Femur (tissue), 1 donor: ENCODE data around the gene FPGS.
A peak's percentile ranks its signal among the peaks of the same experiment; 100 is the strongest.
"Not testable (repeated sequence)": the region's sequence is repeated elsewhere in the genome, so short reads cannot be mapped to it uniquely, and the experiment has no call there.

Source experiments
- DNase-seq: peaks from one replicate; pipeline ENCODE4 v3.0.0-alpha.2; 2017

FPGS gene

DNA sequence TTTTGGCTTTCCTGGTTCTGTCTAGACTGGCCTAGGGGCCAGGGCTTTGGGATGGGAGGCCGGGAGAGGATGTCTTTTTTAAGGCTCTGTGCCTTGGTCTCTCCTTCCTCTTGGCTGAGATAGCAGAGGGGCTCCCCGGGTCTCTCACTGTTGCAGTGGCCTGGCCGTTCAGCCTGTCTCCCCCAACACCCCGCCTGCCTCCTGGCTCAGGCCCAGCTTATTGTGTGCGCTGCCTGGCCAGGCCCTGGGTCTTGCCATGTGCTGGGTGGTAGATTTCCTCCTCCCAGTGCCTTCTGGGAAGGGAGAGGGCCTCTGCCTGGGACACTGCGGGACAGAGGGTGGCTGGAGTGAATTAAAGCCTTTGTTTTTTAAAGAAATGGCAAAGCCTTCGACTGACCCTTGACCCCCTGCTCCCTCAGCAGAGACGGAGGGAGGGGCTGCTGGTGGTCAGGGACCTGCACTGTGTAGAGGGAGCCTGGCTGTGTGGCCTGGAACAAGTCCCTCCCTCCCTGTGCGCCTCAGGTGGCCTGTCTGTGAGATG, 11.1 kb downstream of the FPGS start:
- no peak for DNase-seq

DNA sequence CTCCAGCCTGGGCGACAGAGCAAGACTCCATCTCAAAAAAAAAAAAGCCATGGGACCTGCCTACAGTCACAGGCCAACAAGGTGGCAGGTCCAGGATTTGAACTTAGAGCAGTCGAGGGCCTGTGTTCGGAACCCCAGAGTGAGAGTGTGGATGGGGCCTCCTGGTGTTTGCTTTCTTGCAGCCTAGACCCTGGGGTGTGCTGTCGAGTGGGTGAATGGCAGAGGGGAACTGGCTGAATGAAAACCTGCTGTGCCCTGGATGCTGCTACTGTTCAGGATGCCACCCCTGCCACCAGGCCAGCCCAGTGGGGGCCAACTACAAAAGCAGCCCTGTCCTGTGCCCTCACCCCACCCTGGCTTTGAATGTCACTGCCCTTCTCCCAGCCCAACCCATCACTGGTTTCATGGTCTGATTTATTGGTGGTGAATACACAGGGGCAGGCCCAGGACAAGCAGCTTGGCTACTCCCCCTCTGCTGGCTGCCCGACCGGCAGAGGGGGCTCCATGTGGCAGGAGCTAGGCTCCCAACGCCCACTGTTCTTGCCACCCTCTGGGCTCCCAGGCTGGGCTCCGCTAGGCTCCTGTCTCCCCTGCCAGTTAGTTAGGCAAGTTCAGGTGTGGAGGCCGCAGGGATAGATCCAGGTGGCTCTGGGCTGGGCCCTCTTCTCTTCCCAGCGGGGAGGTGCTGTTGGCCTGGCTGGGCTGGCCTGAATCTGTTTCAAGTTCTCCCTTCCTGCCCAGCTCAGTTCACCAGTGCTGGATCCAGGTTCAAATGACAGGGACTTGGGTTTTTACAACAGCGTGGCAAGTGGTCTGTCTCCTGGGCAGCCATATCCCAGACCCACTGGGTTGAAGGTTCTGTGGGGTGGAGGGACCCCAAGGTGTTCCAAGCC, 12.2 kb downstream of the FPGS start:
- DNase-seq = no peak

DNA sequence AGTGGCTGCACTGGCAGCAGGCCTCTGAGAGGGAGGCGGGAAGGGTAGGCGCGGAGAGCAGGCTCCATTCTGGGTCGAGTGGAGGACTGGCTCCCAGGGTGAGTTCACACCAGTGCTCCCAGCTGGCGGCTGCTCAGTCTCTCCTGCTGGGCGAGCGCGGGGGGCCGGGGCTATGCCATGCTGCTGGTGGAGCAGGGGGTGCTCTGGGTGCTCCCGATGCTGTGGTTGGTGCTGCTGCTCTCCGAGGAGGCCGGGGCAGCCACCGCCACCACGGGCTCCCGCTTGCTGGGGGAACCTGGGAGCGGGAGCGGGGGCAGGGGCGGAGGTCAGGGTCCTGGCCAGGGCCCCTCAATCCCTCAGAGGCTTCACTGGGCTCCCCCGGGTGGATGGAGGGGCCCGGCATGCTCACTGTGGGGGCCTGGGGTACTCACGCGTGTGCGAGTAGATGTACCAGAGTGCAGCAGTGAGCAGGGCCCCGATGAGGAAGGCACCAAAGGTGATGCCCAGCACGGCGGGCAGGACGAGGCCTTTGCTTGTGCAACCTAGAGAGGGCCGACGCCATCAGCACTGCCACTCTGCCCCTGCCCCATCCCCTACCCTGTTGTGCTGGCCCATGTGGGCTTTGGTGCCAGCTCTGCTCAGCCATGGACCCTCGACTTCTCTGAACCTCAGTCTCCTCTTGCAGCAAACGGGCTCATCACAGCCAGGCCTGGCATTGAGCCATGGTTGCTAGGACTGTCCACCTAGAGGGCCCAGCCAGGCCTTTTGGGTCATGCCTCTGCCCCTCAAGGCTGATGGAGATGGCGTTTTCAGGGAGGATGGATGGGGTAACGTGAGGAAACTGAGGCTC, 13.1 kb downstream of the FPGS start:
- DNase-seq = no peak

DNA sequence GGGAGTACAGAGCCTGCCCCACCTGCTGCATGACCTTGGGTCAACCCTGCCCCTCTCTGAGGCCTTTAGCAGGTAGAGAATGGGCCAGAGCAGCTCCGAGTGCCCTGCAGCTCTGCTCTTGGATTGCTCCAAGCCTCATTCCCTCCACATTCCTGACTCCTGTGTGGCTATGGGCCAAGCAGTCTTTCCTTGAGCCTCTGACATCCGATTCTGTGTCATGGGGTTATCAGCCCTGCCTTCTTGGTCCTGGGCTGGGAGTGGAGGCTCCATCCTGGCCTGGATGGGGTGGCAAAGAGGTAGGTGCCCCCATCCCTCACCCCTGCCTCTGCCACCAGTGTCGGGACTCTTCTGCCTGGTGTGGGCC, 13.7 kb downstream of the FPGS start:
- no peak for DNase-seq

DNA sequence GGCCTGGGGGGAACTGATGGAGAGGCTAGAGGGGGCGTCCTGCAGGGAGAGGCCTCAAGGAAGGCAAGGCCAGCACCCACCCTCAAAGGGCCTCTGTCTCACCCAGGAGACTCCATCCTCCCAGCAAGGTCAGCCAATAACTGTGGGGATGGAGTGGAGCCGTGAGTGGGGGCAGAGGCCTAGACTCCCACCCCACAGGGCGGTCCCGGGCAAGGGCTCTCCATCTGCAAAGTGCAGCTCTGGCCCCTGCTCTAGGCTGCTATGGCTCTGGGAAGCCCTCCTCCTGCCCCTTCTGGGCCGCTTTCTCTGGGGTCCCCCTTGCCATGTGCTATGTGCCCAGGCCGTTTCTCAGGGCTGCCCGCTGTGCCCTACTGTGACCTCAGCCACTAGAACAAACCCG, 14.0 kb downstream of the FPGS start:
- no peak for DNase-seq

DNA sequence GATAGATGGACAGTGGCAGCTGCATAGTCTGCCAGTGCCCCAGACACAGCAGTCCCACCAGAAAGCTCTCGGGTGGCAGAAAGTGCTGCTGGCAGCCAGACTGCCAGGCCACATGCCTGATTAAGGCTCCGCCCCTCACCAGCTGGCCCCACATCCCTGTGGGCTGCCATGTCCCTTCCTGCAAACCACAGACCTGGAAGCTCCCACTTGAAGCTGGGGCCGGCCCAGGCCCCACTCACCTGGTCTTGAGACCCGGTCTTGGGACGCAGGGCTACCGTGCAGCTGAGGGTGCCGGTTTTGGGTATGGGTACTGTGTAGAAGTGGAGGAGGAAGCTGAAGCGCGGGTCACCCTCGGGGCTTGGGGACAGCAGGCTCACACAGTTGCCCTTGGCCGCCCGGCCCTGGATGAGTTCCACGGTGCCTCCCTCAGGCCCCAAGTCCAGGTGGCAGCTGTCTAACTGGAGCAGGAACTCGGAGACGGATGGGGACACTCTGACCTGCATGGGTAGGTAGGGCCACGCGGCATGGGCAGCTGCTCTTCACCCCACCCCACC, 15.3 kb downstream of the FPGS start:
- DNase-seq = peak; percentile 77

DNA sequence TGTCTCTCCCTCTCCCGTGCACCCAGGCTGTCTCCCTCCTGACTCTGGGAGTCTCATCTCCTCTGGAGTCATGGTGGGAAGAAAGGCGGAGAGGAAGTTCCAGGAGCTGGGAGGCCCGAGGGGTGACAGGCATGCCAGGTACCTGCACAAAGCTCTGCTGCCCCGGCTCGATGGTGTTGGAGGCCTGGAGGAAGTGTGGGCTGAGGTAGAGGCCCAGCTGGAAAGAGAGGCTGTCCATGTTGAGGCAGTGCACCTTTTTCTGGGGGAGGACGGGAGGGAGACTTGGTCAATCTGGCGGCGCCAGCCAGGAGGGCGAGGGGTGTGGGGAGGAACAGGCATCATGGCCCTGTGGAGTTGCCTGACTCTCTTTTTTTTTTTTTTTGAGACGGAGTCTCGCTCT, 15.9 kb downstream of the FPGS start:
- no peak for DNase-seq

DNA sequence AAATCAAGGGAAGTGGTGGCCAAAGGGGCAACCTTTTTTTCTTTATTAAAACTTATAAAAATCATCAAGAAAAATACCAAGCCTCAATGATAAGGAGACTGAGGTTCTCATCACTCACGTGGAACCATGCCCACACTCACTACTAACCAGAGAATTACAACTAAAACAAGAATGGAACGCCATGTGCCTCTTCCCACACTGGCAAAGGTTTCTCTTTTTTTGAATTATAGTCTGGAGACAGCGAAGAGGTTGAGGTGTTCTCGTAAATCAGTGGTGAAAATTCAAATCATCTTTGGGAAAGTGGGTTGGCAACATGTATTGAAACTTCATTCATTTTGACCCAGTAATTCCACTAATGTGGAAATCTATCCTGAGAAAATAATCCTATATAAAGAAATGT, 19.4 kb downstream of the FPGS start:
- no peak for DNase-seq

DNA sequence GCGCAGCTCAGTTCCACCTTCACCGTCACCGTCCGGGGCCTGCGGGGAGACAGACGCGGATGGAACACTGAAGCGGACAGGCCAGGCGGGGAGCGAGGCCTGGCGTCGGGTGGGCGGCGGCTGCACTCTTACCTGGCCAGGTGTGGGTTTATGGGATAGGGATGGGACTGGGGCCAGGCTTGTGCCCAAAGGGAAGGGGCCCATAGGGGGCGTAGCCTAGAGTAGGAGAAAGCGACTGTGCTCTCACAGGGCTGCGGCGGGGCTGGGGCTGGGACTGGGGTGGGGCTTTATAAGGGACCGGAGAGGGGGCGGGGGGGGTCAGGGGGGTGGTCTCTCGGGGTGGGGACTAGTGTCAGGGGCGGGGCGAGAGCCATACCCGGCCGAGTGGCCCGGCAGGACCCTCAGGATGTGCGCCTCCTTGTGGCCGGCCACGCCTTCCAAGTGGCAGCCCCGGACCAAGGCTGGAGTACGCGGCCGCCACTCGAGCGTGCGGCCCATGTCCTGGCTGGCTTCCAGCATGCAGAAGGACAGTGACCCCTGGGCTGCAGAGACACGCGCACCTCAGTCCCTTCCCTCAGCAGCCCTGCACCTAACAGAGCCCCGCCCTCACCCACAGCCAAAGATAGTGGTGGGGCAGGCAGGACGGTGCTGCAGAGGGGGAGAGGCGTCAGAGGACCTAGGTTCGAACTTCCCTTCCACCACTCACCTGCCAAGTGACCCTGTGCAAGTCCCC, 22.8 kb downstream of the FPGS start:
- DNase-seq = peak; percentile 56

DNA sequence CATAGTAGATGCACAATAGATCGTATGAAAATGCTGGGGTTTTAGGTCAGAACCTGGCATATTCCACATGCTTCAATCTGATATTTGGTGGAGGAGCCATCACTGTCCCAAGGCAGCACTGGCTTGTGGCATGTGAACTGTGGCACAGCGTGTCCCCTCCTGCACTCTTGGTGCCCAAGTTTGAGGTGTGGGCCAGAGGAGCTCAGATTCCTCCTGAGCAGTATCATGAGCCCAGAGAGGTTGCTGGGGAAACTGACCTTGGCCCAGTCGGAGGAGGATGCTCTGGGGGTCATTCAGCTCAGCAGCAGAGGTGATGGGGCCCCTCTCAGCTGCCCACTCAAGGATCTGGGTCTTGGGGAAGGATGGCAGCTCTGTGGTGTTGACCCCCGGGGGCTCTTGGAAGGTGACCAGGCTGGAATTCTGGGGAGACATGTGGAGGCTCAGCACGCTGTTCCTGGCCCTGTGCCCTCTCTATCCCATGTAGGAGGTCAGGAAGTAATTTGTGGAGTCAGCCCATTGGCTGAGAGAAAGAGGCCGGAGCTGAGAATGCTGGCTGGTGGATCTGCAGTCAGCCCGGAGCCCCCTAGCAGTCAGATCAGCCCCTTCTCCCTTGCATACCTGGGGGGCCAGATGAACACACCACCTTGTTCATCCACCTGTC, 23.7 kb downstream of the FPGS start:
- peak; percentile 20 for DNase-seq

DNA sequence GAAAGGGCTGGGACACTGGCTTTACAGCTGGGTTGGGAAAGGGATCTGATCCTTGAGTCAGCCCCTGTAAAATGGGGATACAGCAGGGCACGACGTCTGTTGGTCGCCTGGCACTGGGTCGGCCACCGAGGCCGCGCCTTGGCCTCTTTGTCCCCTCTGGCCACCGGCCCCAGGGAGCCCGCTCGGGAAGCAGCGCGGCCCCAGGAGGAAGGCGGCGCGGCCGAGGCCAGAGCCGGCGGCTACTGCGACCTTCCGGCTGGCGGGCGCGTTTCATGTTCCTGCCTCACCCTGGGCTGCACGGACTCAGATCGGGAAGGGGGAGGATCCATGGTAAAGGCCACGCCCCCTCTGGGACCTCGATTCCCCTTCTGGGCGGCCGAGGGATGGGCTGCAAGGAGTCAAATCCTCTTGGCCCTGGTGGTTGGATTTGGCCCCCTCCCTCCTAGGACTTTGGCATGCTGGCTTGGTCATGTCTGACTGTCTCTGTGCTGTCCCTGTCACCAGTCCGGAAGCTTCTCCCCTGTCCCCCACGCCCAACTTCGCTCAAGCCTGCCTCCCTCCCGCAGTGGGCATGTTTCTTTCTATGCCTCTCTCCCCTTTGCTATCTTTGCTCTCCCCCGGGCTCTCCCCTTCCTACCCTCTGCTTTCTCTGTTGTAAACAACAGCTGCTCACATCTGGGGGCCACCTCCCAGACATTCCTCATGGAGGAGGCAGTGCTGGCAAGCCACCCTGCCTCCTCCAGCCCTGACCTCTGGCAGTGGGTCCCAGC, 25.8 kb downstream of the FPGS start:
- DNase-seq = peak; percentile 90

DNA sequence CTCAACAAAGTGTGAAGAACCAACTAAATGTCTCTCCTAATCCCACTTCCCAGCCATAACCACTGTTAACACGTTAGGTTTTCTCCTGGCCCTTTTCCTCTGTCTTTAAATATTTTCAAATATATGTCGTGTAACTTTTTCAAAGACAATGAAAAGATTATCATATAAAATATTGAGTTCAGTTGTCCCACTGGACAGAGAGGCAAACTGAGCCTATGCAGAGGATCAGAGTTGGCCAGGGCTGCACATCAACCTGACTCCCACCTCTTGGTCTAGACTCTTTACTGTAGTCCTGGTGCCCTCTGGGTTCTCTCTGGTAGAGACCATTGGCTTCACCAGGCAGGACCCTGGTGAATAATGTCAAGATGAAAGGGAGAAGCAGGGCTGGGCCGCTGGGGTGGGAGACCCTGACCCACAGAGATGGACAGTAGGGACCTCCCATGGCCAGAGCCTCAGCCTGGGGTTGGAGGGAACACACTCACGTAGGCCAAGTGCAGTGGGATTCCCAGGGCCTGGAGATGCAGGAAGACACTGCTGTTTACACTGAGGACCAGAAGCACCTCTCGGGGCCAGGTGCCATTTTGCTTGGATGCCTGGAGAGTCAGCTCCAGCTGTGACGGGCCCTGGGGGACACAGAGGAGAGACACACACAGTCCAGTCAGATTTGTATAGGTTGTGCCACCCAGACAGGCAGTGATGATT, 26.7 kb downstream of the FPGS start:
- DNase-seq = peak; percentile 13

DNA sequence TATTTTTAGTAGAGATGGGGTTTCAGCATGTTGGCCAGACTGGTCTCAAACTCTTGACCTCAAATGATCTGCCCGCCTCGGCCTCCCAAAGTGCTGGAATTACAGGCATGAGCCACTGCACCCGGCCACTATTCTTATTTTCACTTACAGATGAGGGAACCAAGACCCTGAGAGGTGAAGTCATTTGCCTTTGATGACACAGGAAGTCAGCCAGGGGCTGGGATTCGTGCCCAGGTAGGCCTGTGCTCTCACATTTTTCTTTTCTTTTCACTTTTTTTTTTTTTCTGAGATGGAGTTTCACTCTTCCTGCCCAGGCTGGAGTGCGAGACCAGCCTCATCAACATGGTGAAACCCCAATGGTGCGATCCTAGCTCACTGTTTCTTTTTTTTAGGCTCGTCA, 29.6 kb downstream of the FPGS start:
- DNase-seq = peak; percentile 34

DNA sequence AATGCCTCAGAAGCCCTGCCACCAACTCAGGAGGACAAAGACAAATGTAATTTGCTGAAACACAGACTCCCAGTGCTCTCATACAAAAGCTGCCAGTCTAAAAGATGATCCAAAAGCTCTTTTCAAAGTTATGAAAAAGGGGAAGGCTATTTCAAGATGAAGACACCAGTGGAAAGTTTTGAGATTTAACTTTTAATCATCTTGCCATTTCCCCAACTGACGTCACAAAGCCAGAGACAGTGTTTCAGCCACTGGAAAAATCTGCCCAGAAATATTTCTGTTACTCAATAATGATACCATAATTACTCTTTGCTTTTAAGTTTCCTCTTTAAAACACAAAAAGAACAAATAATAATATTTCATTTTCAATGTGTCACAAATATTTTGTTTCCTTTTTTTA, 30.9 kb downstream of the FPGS start:
- DNase-seq = peak; percentile 16

DNA sequence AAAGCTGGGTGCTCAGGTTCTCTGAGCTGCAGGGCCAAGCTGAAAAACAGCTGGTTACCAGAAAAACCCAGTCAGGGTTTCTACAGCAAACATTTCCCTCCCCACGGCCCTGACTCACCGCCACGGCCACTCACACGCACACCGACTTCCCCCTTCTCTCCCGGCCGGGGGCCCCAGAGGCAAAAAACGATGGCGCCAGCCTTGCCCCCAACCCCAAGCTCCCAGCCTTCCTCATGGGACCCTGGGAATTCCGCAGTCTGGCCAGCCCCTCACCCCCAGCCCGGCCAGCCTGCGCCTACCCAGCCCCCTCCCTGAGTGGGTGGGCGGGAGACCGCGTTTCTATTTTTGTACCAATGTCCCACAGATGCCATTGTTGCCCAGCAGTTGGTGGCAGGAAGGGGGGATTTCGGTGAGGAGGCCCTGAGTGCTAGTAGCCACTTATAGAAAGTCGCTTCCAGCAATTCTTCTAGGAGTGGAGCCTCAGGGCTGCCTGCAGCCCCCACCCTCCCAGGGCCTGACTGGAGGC, 33.4 kb downstream of the FPGS start:
- peak; percentile 69 for DNase-seq

DNA sequence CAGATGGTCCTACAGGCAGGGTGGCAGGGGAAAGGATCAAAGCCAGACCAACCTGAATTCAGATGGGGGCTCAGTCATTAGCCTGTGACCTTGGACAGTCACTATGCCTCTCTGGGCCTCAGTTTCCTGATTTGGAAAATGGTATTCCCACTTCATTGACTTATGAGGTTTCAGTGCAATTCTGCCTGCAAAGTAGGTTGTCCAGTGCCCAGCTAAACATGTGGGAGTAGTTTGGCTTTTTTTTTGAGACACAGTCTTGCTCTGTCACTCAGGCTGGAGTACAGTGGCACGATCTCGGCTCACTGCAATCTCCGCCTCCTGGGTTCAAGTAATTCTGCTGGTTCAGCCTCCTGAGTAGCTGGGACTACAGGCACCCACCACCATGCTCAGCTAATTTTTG, 33.9 kb downstream of the FPGS start:
- DNase-seq = not testable (repeated sequence)

DNA sequence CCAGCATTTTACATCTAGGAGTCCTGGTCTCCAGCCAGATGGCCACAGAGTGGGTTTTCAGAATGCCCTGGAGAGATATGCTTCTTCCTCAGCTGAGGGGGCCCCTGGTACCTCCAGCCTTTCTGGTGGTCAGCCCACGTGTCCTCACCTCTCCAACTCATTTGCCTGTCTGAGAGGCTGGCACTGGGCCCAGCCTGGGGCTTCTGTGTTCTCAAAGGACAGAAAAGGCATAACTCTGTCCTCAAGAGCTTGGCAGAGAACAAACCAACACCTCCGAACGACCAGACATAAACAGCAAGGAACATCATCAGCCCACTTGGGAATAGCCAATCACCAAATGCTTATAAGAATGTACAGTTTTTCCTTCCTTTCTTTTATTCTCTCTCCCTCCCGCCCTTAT, 34.7 kb downstream of the FPGS start:
- DNase-seq = no peak

DNA sequence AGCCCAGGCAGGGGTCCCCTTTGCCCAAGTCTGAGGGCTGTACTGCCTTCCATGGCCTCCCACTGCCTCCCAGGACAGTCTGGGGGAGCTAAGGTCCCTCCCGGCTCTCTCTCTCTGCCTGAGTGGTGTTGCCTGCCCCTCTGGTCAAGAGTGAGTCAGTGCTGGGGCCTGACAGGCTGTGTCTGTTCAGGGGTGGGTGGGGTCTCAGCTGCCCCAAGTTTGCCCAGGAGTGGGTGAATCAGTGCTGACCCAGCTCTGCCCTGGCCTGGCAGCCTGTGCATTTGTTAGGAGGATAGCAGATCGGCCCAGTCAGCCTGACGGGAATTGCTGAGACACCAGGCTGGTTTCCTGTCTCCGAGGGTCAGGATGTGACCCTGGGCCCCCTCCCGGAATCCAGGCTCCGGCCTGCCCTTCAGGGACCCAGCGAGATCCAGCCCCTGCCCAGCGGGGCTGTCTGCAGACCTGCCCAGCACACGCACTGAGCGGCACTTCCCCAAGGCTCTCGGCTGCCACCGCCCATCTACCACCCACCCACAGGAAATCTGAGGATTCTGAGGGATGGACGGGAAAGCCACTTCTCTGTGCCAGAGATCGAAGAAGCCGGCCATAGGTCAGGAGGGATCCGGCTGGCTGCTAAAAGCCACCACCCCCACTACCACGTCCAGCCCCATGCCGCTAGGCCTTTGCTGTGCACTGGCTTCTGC, 35.8 kb downstream of the FPGS start:
- DNase-seq = peak; percentile 77

DNA sequence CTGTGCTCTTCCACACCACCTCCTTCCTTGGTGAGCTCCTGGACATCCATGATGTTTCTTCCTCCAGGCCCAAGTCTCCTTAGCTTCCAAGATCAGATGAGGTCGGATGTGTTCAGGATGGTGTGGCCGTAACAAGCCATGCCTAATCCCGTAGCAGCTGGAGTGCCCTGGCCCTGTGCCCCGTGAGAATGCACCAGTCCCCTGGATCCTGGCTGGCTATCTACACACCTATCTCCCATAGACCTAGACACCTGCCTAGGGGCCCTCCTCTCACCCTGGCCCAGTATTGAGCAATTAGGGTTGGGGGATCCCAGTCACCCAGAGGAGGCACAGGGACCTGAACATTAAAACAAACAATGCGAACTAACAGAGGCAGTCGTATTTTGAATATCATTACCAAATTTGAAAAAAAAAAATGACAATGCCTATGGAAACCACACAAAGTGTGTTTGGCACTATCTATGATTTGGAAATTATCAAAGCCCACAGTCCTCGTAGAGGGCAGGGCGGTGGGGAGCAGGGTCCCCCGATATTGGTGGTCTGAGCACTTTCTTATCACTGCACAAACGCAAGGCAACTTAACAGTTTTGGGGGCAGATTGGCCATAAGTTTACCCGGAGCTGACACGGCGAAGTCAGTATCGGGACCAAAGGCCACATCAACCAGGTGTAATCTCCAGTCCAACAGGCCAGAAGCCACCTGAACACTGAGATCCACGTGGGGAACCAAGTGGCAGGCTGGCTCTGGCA, 38.6 kb downstream of the FPGS start:
- no peak for DNase-seq
